Small intestine (tissue), 7 donors: ENCODE results near the gene KCNK2. TPM values are rescaled to one million over a fixed set of nuclear protein-coding genes. Genes with fewer than 3 reads are reported as not detected.

ENCODE experiments used
- DNase-seq, 2 donors: peaks; one replicate each; pipeline versions ENCODE4 v3.0.0 to v3.0.0-alpha.2; 2013
- FAIRE-seq: peaks from 2 replicates; lab custom pipeline; 2012; peaks lifted over from hg19 to GRCh38; lab: Jason Lieb, UNC
- H3K27ac ChIP-seq, 3 donors: one replicate each; pipeline ENCODE4 v1.5.1; 2013; ENCODE audit warnings: low read length in 2 of 3, mild to moderate bottlenecking in 2 of 3, control low read depth in 1 of 3, inconsistent platforms in 1 of 3, low read depth in 1 of 3, moderate library complexity in 1 of 3
- H3K27me3 ChIP-seq, 3 donors: one replicate each; pipeline ENCODE4 v1.6.1; 2013; ENCODE audit warnings: low read length in 3 of 3, inconsistent platforms in 1 of 3; ENCODE audit not compliant: control insufficient read depth in 3 of 3, insufficient read depth in 3 of 3
- H3K36me3 ChIP-seq, 3 donors: one replicate each; pipeline ENCODE4 v1.6.1; 2013; ENCODE audit warnings: low read length in 3 of 3, inconsistent platforms in 1 of 3, low read depth in 1 of 3, mild to moderate bottlenecking in 1 of 3, moderate library complexity in 1 of 3; ENCODE audit not compliant: control insufficient read depth in 3 of 3, insufficient read depth in 2 of 3
- H3K4me1 ChIP-seq, 3 donors: one replicate each; pipeline ENCODE4 v1.6.1; 2013; ENCODE audit warnings: low read length in 2 of 3, inconsistent platforms in 1 of 3, low read depth in 1 of 3, mild to moderate bottlenecking in 1 of 3, moderate library complexity in 1 of 3; ENCODE audit not compliant: control insufficient read depth in 3 of 3, insufficient read depth in 2 of 3
- H3K4me3 ChIP-seq, 3 donors: one replicate each; pipeline ENCODE4 v1.5.1; 2013; ENCODE audit warnings: low read length in 3 of 3, control low read depth in 1 of 3, inconsistent platforms in 1 of 3, low read depth in 1 of 3, mild to moderate bottlenecking in 1 of 3, moderate library complexity in 1 of 3
- H3K9me3 ChIP-seq, 2 donors: one replicate each; pipeline ENCODE4 v1.6.1; 2013; ENCODE audit warnings: low read depth in 1 of 2, low read length in 1 of 2; ENCODE audit not compliant: control insufficient read depth in 2 of 2, insufficient read depth in 1 of 2
- WGBS, 3 donors: extraction: QIAGEN DNeasy Blood & Tissue Kit; methylation state at CpG; one replicate each; pipeline ENCODE4 v1.1.7; 2013; 5-methylcytosine and 5-hydroxymethylcytosine counted together
- polyA plus RNA-seq, 4 donors: library from polyadenylated mRNA; stranded (reverse) in 3 of 4; unstranded in 1 of 4; fragments of 200-250 nt in 3 of 4; fragments of 120-200 nt in 1 of 4; gene quantifications; one replicate each; pipeline versions ENCODE4 v1.2.1 to v1.2.3, GENCODE V29; 2013
- donor health status: healthy with polysubstance abuse.
- donor health status: control.
- donor health status: control.
- donor health status: Bipolar disorder and iron deficiency.
- donor health status: healthy.

KCNK2 gene
- polyA plus RNA-seq, 4 donors, result 1.4 to 2.2 (median 1.9) TPM; not detected in 1

- Histone ChIP-seq H3K27ac (no peak overlapping the region), H3K9me3 (peaks cover 4 to 15% of the 10 kb centered on the region in 2 donors), H3K36me3 (no peaks in the 10 kb centered on the region), H3K4me3 (no peak overlapping the region), H3K27me3 (no peaks in the 10 kb centered on the region), H3K4me1 (no peaks in the 10 kb centered on the region)
- 73 to 76% (median 73%) methylated on average over 2 of the region's 2 CpGs for WGBS, 3 donors
- FAIRE-seq, result no peak
- DNase-seq, result no peak
These were observed 102.6 kb downstream of the KCNK2 start for GRCh38 chr1:215185067-215185620.

GRCh38 chr1:215188302-215188950 is 105.9 kb downstream of the KCNK2 start:
- Histone ChIP-seq H3K36me3 (no peaks in the 10 kb centered on the region), H3K9me3 (no peaks in the 10 kb centered on the region), H3K4me1 (no peaks in the 10 kb centered on the region), H3K4me3 (no peak overlapping the region), H3K27ac (no peak overlapping the region), H3K27me3 (no peaks in the 10 kb centered on the region)
- DNase-seq (no peak), FAIRE-seq (no peak)

- Histone ChIP-seq H3K4me3 (no peak overlapping the region), H3K4me1 (no peaks in the 10 kb centered on the region), H3K36me3 (no peaks in the 10 kb centered on the region), H3K9me3 (no peaks in the 10 kb centered on the region), H3K27ac (no peak overlapping the region), H3K27me3 (no peaks in the 10 kb centered on the region)
- DNase-seq (no peak), FAIRE-seq (no peak)
These were observed 109.8 kb downstream of the KCNK2 start for GRCh38 chr1:215192306-215192705.

GRCh38 chr1:215198021-215198420 is 115.5 kb downstream of the KCNK2 start:
- 78 to 85% (median 78%) methylated on average over 1 of the region's 1 CpG for whole genome bisulfite sequencing, 3 donors

GRCh38 chr1:215200121-215200520 is 117.6 kb downstream of the KCNK2 start:
- H3K27ac ChIP-seq, result no peak overlapping the region
- no peaks in the 10 kb centered on the region for H3K36me3 ChIP-seq
- no peaks in the 10 kb centered on the region for H3K9me3 ChIP-seq
- no peaks in the 10 kb centered on the region for H3K27me3 ChIP-seq
- no peak for FAIRE-seq
- no peak for DNase-seq
- no peak overlapping the region for H3K4me3 ChIP-seq
- H3K4me1 ChIP-seq, result no peaks in the 10 kb centered on the region
- 74 to 85% (median 82%) methylated on average over 1 of the region's 1 CpG for WGBS, 3 donors

More at GRCh38 chr1:215198021-215198420, 115.5 kb downstream of the KCNK2 start:
- Histone ChIP-seq H3K9me3 (no peaks in the 10 kb centered on the region), H3K4me3 (no peak overlapping the region), H3K4me1 (no peaks in the 10 kb centered on the region), H3K27me3 (no peaks in the 10 kb centered on the region), H3K36me3 (no peaks in the 10 kb centered on the region), H3K27ac (no peak overlapping the region)
- DNase-seq, result no peak
- FAIRE-seq, result no peak

- H3K4me3 ChIP-seq, result no peak overlapping the region
- no peaks in the 10 kb centered on the region for H3K27me3 ChIP-seq
- no peaks in the 10 kb centered on the region for H3K36me3 ChIP-seq
- WGBS, 3 donors, result 77 to 81% (median 79%) methylated on average over 2 of the region's 2 CpGs
- H3K4me1 ChIP-seq, result no peaks in the 10 kb centered on the region
- no peaks in the 10 kb centered on the region for H3K9me3 ChIP-seq
- FAIRE-seq (no peak), DNase-seq (no peak)
- no peak overlapping the region for H3K27ac ChIP-seq
These were observed 118.7 kb downstream of the KCNK2 start for GRCh38 chr1:215201283-215201682.

GRCh38 chr1:215202868-215203267 is 120.3 kb downstream of the KCNK2 start:
- 59 to 76% (median 65%) methylated on average over 2 of the region's 2 CpGs for WGBS, 3 donors
- FAIRE-seq (no peak), DNase-seq (no peak)
- H3K9me3 ChIP-seq, result no peaks in the 10 kb centered on the region
- no peaks in the 10 kb centered on the region for H3K36me3 ChIP-seq
- no peaks in the 10 kb centered on the region for H3K4me1 ChIP-seq
- no peak overlapping the region for H3K4me3 ChIP-seq
- no peak overlapping the region for H3K27ac ChIP-seq
- H3K27me3 ChIP-seq, result no peaks in the 10 kb centered on the region

- Histone ChIP-seq H3K36me3 (no peaks in the 10 kb centered on the region), H3K4me1 (no peaks in the 10 kb centered on the region), H3K4me3 (no peak overlapping the region), H3K27ac (no peak overlapping the region), H3K27me3 (no peaks in the 10 kb centered on the region), H3K9me3 (no peaks in the 10 kb centered on the region)
- FAIRE-seq, result no peak
- DNase-seq, result no peak
These were observed 127.6 kb downstream of the KCNK2 start for GRCh38 chr1:215210167-215210566.

GRCh38 chr1:215215846-215216245 is 133.3 kb downstream of the KCNK2 start:
- DNase-seq, result no peak
- FAIRE-seq, result no peak
- 60 to 80% (median 70%) methylated on average over 1 of the region's 1 CpG for WGBS, 3 donors
- no peaks in the 10 kb centered on the region for H3K27me3 ChIP-seq
- H3K36me3 ChIP-seq, result no peaks in the 10 kb centered on the region
- no peak overlapping the region for H3K27ac ChIP-seq
- H3K4me3 ChIP-seq, result no peak overlapping the region
- no peaks in the 10 kb centered on the region for H3K9me3 ChIP-seq
- no peaks in the 10 kb centered on the region for H3K4me1 ChIP-seq
